AG04450 (cell line): ENCODE results near the gene UBXN7. TPM values are rescaled to one million over a fixed set of nuclear protein-coding genes. Genes with fewer than 3 reads are reported as not detected.
"Not testable (repeated sequence)": the region's sequence is repeated elsewhere in the genome, so short reads cannot be mapped to it uniquely, and the experiment has no call there.

ENCODE experiments used
- CTCF ChIA-PET: fragments of 300-600, 350-600 bp; formaldehyde crosslinking; extraction: SDS; loops from one replicate; lab custom pipeline; 2022; ENCODE audit warnings: antibody characterized with exemption, inconsistent platforms; lab: Charles Lee
- POLR2A ChIA-PET: fragments of 350-600 bp; formaldehyde crosslinking; extraction: SDS; loops from one replicate; lab custom pipeline; 2021; ENCODE audit warnings: antibody characterized with exemption, inconsistent platforms; lab: Yijun Ruan, JAX
- DNase-seq: peaks from one replicate; pipeline ENCODE4 v3.0.0-alpha.2; 2011; ENCODE audit warnings: low read depth, low spot score
- H3K27ac ChIP-seq: one replicate; pipeline ENCODE4 v1.5.1; 2012; ENCODE audit warnings: low read depth, low read length, control low read depth
- H3K27me3 ChIP-seq: one replicate; pipeline ENCODE4 v1.6.0; 2012; ENCODE audit warnings: low read length; ENCODE audit not compliant: control insufficient read depth, insufficient read depth
- H3K4me3 ChIP-seq: 2 replicates; pipeline ENCODE4 v1.5.1; 2011; ENCODE audit warnings: mild to moderate bottlenecking, low read depth, low read length, control low read depth
- H3K9me3 ChIP-seq: 2 replicates; pipeline ENCODE4 v1.5.1; 2012; ENCODE audit warnings: low read length; ENCODE audit not compliant: control insufficient read depth, insufficient read depth
- CTCF ChIP-seq: IDR thresholded peaks from 2 replicates; pipeline ENCODE4 v1.5.1; 2011; ENCODE audit warnings: low read depth, low read length, control low read depth, inconsistent platforms
- polyA plus RNA-seq: library from polyadenylated mRNA; depleted of rRNA; stranded (reverse); fragments of >200 nt; gene quantifications from 2 replicates; pipeline ENCODE4 v1.2.3, GENCODE V29; 2011; rRNA removed
- small RNA-seq: library from RNA; depleted of rRNA; stranded (forward); fragments of <200 nt; gene quantifications from one replicate; pipeline ENCODE3, GENCODE V24; 2012; ENCODE audit warnings: low read depth; ENCODE audit not compliant: insufficient read length

The UBXN7 gene
- polyA plus RNA-seq, 1 experiment: 28.6 TPM

- CTCF ChIA-PET: interaction anchor here (0.7 kb wide), 1 partner anchor 499 kb away, joined by 3 read pairs; no protein-coding TSS in a partner anchor
- no peaks in the 10 kb centered on the region; the same call in 1 of the 2 replicates for H3K9me3 ChIP-seq
- H3K4me3 ChIP-seq: no peak overlapping the region
These were observed 116.4 kb downstream of the UBXN7 start for GRCh38 chr3:196315821-196316220.

GRCh38 chr3:196314597-196314996 lies 117.6 kb downstream of the UBXN7 start:
- no peak for DNase-seq
- ChIA-PET CTCF (interaction anchor here (0.6 to 0.9 kb wide), 2 partner anchors 26 to 214 kb away, joined by 5 read pairs; no protein-coding TSS in a partner anchor), POLR2A (no interaction called here)
- no peak for TF ChIP-seq CTCF
- Histone ChIP-seq H3K9me3 (no peaks in the 10 kb centered on the region; the same call in 1 of the 2 replicates), H3K4me3 (no peak overlapping the region), H3K27ac (no peak overlapping the region), H3K27me3 (no peaks in the 10 kb centered on the region)

More at GRCh38 chr3:196315821-196316220, 116.4 kb downstream of the UBXN7 start:
- Histone ChIP-seq H3K27me3 (no peaks in the 10 kb centered on the region), H3K27ac (no peak overlapping the region)
- DNase-seq: no peak
- POLR2A ChIA-PET: no interaction called here
- TF ChIP-seq CTCF: no peak

- CTCF ChIA-PET: interaction anchor here (0.6 kb wide), 1 partner anchor 26 kb away, joined by 5 read pairs; no protein-coding TSS in a partner anchor
- POLR2A ChIA-PET, DNase-seq: not testable (repeated sequence)
These were observed 118.1 kb downstream of the UBXN7 start for GRCh38 chr3:196314086-196314485.

GRCh38 chr3:196302960-196303359 lies 129.3 kb downstream of the UBXN7 start:
- H3K4me3 ChIP-seq, H3K9me3 ChIP-seq, DNase-seq, POLR2A ChIA-PET, CTCF ChIA-PET, H3K27me3 ChIP-seq, H3K27ac ChIP-seq: not testable (repeated sequence)

More at GRCh38 chr3:196314086-196314485, 118.1 kb downstream of the UBXN7 start:
- not testable (repeated sequence) for H3K4me3 ChIP-seq, H3K27ac ChIP-seq, H3K27me3 ChIP-seq, H3K9me3 ChIP-seq

- CTCF ChIA-PET, H3K4me3 ChIP-seq, H3K9me3 ChIP-seq, POLR2A ChIA-PET, DNase-seq, H3K27ac ChIP-seq, H3K27me3 ChIP-seq: not testable (repeated sequence)
These were observed 129.7 kb downstream of the UBXN7 start for GRCh38 chr3:196302551-196302950.

- POLR2A ChIA-PET: no interaction called here
- H3K4me3 ChIP-seq: no peak overlapping the region
- H3K27ac ChIP-seq: no peak overlapping the region
- H3K9me3 ChIP-seq: no peaks in the 10 kb centered on the region
- no peak for DNase-seq
- CTCF ChIA-PET: interaction anchor here (1.1 kb wide), 1 partner anchor 25 kb away, joined by 4 read pairs; no protein-coding TSS in a partner anchor
- H3K27me3 ChIP-seq: no peaks in the 10 kb centered on the region
- TF ChIP-seq CTCF: no peak
These were observed 133.7 kb downstream of the UBXN7 start for GRCh38 chr3:196298521-196298920.

Small RNA genes within 50 kb of the gene (small RNA-seq; reads per million reads assigned to genes)
- gene AC069257.2 (not detected), gene AC083822.1 (not detected), gene AC117490.1 (not detected), gene RN7SL434P (not detected), gene RN7SL738P (not detected), gene RNU6-1279P (not detected), gene RNU6-910P (not detected)

Other genes starting within 250 kb of the UBXN7 start
- not detected in 2 replicates for gene ZDHHC19, start 221.0 kb downstream of the UBXN7 start, polyA plus RNA-seq
- gene SLC51A, start 215.9 kb downstream of the UBXN7 start, polyA plus RNA-seq: not detected in 2 replicates
- gene PCYT1A, start 144.7 kb downstream of the UBXN7 start, polyA plus RNA-seq: 71.4 and 76.6 TPM in 2 replicates
- 7.9 and 9.8 TPM in 2 replicates for gene DYNLT2B, start 114.2 kb downstream of the UBXN7 start, polyA plus RNA-seq
- gene TM4SF19, start 94.0 kb downstream of the UBXN7 start, polyA plus RNA-seq: not detected in 2 replicates
- 4.1 and 5.6 TPM in 2 replicates for gene RNF168, start 71.3 kb upstream of the UBXN7 start, polyA plus RNA-seq
- gene SMCO1, start 82.9 kb upstream of the UBXN7 start, polyA plus RNA-seq: not detected in 2 replicates
- gene WDR53, start 136.1 kb upstream of the UBXN7 start, polyA plus RNA-seq: 6.2 and 6.8 TPM in 2 replicates
- 6.5 and 10.2 TPM in 2 replicates for gene FBXO45, start 136.2 kb upstream of the UBXN7 start, polyA plus RNA-seq
- gene NRROS, start 207.3 kb upstream of the UBXN7 start, polyA plus RNA-seq: 0.10 and 0.11 TPM in 2 replicates